Vagina (tissue), 2 donors: ENCODE measurements around the gene HEYL.

Experiments used
- POLR2A ChIP-seq, 2 donors: fragments of 450-650 bp; IDR thresholded peaks; one replicate each; pipeline ENCODE4 v1.6.1; 2017; ENCODE audit warnings: antibody characterized with exemption in 2 of 2, mild to moderate bottlenecking in 2 of 2, moderate library complexity in 2 of 2
- POLR2AphosphoS5 ChIP-seq, 2 donors: sonication (generic); formaldehyde crosslinking; IDR thresholded peaks; one replicate each; pipeline ENCODE4 v1.9.0; 2017; ENCODE audit warnings: antibody characterized with exemption in 2 of 2, mild to moderate bottlenecking in 2 of 2, low read depth in 1 of 2; ENCODE audit not compliant: insufficient read depth in 1 of 2
- TF ChIP-seq, protein P1 (sequence below), 3 experiments: fragments of 450-650 bp in 2 of 3; fragments of 200-600 bp in 1 of 3; sonication (generic) in 1 of 3; IDR thresholded peaks; one replicate each; pipeline ENCODE4 v1.5.1; 2017 to 2019; ENCODE audit warnings: antibody characterized with exemption in 3 of 3, mild to moderate bottlenecking in 2 of 3, moderate library complexity in 2 of 3

DNA sequence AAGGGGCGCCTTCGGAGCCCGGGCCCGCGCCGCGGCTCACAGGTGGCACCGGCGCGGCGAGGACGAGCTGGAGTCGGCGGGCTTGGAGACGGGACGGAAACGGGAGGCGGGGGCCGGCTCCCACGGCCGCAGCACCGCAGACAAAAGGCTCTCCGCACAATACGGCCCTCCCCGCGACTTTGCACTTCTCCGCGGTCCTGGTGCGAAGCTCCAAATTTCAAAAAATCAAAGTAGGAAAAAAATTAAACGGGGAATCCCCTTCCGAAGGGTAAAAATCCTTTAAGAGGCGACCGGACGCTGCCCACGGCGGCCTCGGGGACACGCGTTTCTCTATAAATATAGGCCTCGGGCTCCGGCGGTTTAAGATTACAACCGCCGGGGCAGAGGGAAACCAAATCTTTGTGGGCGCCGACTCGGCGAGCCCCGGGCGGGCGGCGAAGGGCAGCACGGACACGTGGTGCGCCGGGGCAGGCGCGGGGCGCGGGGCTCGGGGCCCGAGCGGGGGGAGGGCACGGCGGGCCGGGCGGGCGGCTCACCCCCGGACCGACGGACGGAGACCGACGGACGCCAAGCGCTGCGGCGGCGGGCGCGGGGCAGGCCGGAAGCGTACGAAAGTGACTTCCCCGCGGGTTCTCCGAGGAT is 63.3 kb downstream of the HEYL start:
- TF ChIP-seq, protein P1, sequence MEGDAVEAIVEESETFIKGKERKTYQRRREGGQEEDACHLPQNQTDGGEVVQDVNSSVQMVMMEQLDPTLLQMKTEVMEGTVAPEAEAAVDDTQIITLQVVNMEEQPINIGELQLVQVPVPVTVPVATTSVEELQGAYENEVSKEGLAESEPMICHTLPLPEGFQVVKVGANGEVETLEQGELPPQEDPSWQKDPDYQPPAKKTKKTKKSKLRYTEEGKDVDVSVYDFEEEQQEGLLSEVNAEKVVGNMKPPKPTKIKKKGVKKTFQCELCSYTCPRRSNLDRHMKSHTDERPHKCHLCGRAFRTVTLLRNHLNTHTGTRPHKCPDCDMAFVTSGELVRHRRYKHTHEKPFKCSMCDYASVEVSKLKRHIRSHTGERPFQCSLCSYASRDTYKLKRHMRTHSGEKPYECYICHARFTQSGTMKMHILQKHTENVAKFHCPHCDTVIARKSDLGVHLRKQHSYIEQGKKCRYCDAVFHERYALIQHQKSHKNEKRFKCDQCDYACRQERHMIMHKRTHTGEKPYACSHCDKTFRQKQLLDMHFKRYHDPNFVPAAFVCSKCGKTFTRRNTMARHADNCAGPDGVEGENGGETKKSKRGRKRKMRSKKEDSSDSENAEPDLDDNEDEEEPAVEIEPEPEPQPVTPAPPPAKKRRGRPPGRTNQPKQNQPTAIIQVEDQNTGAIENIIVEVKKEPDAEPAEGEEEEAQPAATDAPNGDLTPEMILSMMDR (IDR thresholded peaks at IDR 0.05): no peak
- TF ChIP-seq POLR2AphosphoS5 (IDR thresholded peaks at IDR 0.05; ENCODE audit: insufficient read depth in 1 of 2, low read depth in 1 of 2): no peak
- no peak for TF ChIP-seq POLR2A (IDR thresholded peaks at IDR 0.05)
